Fibroblast of lung (primary cell): ENCODE results near the gene OGDH.

Source experiments
- EZH2 ChIP-seq: IDR thresholded peaks from 2 replicates; pipeline ENCODE4 v1.5.1; 2012; ENCODE audit warnings: low read length, control low read depth, mild to moderate bottlenecking; ENCODE audit errors: missing control alignments
- TF ChIP-seq, protein P1 (sequence below), 2 donors: IDR thresholded peaks in 1 of 2; conservative IDR thresholded peaks in 1 of 2; 1 replicate in 1 of 2; 2 replicates in 1 of 2; pipeline ENCODE4 v1.5.1; 2011 to 2012; ENCODE audit warnings: low read length in 2 of 2, control low read depth in 1 of 2, inconsistent platforms in 1 of 2, low read depth in 1 of 2, mild to moderate bottlenecking in 1 of 2

- TF ChIP-seq, protein P1, sequence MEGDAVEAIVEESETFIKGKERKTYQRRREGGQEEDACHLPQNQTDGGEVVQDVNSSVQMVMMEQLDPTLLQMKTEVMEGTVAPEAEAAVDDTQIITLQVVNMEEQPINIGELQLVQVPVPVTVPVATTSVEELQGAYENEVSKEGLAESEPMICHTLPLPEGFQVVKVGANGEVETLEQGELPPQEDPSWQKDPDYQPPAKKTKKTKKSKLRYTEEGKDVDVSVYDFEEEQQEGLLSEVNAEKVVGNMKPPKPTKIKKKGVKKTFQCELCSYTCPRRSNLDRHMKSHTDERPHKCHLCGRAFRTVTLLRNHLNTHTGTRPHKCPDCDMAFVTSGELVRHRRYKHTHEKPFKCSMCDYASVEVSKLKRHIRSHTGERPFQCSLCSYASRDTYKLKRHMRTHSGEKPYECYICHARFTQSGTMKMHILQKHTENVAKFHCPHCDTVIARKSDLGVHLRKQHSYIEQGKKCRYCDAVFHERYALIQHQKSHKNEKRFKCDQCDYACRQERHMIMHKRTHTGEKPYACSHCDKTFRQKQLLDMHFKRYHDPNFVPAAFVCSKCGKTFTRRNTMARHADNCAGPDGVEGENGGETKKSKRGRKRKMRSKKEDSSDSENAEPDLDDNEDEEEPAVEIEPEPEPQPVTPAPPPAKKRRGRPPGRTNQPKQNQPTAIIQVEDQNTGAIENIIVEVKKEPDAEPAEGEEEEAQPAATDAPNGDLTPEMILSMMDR (conservative IDR thresholded peaks at IDR 0.05 in 1 of 2, IDR thresholded peaks at IDR 0.05 in 1 of 2; ENCODE audit: low read depth in 1 of 2, low read length in 2 of 2), result no peak
- no peak for TF ChIP-seq EZH2
Measured at GRCh38 chr7:44678471-44679179, 72.2 kb downstream of the OGDH start.
